Stimulated activated CD8-positive, alpha-beta memory T cell treated with anti-CD3 and anti-CD28 coated beads, Interleukin-12 subunit alpha, Interleukin-12 subunit beta, amount 100 ng/mL, for 4 hours (primary cell): ENCODE measurements around the gene NHLH1.

Experiments
- DNase-seq: peaks from one replicate; pipeline ENCODE4 v3.0.0-alpha.2; 2020; ENCODE audit warnings: low read depth

The NHLH1 gene

DNA sequence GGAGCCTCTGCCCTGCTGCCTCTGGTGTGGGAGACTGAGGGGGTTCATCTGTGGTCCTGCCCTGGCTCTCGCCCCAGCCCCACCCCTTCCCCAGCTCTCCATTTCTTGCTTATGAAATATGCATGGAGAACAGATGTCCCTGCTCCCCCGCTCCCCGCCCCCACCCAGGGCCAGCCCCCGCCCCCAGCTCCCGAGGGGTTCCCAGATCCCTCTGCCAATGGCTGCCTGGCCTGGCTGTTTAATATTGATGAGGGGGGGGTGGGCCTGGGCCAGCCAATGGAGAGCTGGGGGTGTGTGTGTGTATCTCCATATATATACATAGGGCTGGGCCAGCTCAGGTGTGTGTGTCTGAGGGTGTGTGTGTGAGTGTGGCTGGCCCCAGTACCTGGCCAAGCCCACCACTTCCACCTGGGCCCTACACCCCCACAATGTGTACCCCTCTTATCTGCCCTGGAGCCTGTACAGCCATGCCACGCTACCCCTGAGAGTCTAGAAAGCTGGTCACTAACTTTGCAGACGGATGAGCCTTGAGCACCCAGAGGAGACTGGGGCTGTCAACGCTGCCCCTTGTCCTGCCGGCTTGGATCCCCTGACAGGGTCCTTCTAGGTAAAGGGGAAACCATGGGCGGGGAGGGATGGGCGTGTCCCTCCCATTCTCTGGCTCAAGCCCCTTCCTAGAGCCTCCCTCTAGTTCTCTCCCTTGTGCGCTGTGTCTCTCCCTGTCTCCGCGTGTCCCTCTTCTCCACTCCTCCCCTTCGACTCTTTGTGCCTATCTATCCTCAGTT, at the start of gene NHLH1:
NHLH1 (plus strand) TSS at position 341 of the 785 bp plus-strand sequence. CDS start 3,661 bp downstream, outside the sequence.
- no peak for DNase-seq

GRCh38 chr1:160322831-160323230, 44.0 kb upstream of the NHLH1 start:
- DNase-seq, result no peak

DNA sequence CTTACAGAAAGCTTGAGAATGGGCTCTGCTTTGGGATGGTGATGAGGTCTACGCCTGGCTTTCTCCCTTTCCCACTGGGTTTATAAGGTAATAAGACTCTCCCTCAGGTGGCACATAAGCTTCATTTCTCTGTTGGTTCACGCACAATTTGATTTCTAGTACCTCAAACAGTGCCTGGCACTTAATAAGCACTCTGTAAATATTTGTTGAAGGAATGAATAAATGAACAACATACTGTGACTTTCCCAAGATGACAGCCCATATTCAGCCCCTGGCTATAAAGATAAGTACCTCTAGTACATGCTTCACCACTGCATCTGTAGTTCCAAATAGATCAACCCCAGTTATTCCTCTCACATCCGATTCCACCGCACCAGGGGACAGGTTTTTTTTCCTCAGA, 41.6 kb upstream of the NHLH1 start:
- no peak for DNase-seq

DNA sequence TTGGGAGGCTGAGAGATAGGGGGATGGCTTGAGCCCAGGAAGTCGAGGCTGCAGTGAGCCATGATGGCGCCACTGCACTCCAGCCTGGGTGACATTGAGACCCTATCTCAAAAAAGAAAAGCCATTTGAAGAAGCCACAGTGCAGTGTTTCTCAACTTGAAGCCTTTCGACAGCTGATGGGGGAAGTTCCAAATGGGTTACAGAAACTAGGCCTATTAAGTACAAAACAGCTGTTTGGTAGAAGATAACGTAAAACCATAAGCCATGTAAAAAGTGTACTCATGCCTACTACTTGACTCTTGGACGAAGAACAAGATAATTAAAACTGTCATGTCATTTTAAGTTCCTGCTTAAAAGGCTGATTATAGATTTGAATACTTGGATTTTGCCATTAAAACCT, 40.5 kb upstream of the NHLH1 start:
- no peak for DNase-seq

- no peak for DNase-seq
Observed at GRCh38 chr1:160328184-160328583, 38.7 kb upstream of the NHLH1 start.

DNA sequence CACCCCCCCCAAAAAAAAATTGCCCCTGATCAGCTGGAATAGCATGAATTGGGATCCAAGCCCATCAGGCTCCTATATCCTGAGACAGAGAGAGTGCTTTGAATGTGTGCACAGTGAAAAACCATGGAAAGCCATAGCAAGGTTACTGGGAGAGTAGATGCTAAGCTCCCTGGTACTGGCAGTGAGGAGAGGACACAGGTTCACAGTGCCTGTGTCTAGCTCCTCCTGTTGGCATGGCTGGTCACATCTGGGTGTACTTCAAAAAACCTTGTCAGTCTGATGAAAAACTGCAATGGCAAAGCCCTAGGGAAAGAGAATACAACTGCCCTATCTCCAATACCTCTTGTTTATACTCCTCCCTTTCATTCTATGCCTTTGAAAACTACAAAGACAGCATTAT, 36.8 kb upstream of the NHLH1 start:
- DNase-seq, result no peak

DNA sequence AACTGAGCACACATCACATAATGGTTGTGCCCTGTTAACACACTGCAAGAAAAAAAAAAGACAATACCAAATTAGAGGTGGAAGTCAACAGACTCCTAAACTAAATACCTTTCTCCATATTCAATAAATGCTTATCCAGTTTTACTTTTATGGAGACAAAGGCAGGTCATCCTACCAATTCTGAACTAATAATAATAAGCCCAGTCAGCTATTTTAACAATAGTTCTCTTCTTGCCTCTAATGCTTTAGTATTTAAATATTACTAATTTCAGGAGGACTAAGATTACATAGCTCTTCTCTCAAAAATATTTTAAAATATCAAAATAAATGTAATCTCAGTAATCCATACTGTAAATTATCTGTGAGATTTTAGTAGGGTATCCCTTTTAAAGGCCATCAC, 34.4 kb upstream of the NHLH1 start:
- no peak for DNase-seq

- no peak for DNase-seq
Observed at GRCh38 chr1:160338580-160338979, 28.3 kb upstream of the NHLH1 start.

- DNase-seq, result no peak
Observed at GRCh38 chr1:160340146-160340545, 26.7 kb upstream of the NHLH1 start.

DNA sequence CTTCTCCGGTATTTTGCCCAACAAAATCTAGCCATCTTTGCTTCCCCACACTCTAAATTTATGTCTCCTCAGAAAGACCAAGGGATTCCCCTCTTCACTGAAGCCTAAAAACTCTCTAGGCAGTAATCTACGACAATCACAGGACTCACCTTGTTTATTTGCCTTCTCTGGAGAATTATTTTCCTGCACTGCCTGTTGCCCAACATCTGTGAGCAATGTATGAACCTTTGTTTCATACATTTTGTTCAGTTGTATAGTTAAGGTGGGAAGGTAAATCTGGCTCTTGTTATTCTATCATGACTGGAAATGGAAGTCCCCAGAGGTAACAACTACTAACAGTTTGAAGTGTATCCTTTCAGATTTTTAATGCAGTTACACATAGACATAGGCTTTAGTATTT, 26.0 kb upstream of the NHLH1 start:
- no peak for DNase-seq

DNA sequence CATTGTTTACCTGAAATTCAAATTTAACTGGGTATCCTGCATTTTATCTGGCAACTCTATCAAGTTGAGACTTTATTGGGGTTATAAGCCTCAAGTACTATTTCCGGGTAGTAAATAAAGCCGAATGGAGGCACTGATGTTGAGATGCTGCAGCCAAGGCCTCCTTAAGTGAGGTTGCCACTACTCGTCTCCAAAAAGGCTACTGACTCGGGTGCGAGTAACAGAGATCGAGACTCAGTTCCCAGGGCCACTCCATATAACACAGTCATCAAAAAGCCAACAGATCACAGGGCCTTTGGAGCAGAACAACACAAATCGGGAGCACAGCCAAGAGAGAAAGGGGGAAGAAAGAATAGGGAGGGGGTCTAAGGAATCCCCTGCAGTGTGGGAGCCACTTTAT, 24.3 kb upstream of the NHLH1 start:
- no peak for DNase-seq

GRCh38 chr1:160342953-160343869, 23.7 kb upstream of the NHLH1 start, which contains the start of the genes COPA and NCSTN:
TSS of gene COPA (minus strand) at chr1:160343250. CDS start at chr1:160343170, 80 bp downstream.
TSS of gene NCSTN (plus strand) at chr1:160343383. CDS start at chr1:160343397, 14 bp downstream.
- DNase-seq, result peak; percentile 79

- no peak for DNase-seq
Observed at GRCh38 chr1:160344241-160344640, 22.6 kb upstream of the NHLH1 start.

- DNase-seq, result no peak
Observed at GRCh38 chr1:160344936-160345335, 21.9 kb upstream of the NHLH1 start.

DNA sequence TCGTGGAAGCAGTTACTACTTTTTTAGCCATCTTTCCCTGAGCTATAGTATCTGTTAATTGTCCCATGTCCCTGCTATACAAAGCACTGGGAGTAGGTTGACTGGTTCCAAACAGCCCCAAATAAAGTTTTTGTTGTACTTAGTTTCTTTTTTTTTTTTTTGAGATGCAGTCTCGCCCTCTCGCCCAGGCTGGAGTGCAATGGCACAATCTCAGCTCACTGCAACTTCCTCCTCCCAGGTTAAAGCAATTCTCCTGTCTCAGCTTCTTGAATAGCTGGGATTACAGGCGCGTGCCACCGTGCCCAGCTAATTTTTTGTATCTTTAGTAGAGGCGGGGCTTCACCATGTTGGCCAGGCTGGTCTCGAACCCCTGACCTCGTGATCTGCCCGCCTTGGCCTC, 20.4 kb upstream of the NHLH1 start:
- no peak for DNase-seq

DNA sequence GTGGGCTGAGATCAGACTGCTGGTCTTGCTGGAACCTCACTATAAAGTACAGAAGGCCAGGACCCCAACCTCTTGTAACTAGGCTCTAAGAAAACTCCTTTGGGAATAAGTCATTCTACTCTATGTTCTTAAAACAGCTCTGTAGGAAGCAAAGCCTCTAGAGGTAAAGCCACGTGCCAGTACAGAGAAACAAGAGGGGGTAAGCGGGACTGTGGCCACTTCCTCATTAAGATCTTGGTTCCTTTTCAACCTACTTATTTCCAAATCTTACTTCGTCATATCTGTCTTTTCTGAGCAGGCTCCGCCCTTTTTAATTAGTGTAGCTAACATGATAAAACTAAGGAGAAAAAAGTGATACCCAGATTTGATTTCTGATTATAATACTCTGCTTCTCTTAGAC, 19.9 kb upstream of the NHLH1 start:
- DNase-seq, result no peak

- no peak for DNase-seq
Observed at GRCh38 chr1:160351629-160352028, 15.2 kb upstream of the NHLH1 start.

DNA sequence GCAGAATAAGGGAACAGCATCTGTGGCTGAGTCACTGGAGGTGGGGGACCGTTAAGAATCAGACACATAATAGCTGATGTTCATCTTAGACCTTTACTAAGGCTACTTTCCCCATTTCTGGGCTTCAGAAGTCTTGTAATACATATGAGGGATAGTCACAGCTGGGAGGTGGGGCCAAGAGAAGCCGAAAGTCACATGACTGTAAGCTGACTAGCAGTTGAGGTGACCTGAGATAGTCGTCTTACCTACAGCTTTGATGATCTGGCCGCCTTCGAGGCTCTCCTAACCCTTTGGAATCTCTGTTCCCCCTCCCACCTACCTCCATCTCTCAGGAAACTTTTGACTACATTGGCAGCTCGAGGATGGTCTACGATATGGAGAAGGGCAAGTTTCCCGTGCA, 14.3 kb upstream of the NHLH1 start:
- DNase-seq, result no peak

GRCh38 chr1:160353223-160353622, 13.6 kb upstream of the NHLH1 start:
- no peak for DNase-seq

DNA sequence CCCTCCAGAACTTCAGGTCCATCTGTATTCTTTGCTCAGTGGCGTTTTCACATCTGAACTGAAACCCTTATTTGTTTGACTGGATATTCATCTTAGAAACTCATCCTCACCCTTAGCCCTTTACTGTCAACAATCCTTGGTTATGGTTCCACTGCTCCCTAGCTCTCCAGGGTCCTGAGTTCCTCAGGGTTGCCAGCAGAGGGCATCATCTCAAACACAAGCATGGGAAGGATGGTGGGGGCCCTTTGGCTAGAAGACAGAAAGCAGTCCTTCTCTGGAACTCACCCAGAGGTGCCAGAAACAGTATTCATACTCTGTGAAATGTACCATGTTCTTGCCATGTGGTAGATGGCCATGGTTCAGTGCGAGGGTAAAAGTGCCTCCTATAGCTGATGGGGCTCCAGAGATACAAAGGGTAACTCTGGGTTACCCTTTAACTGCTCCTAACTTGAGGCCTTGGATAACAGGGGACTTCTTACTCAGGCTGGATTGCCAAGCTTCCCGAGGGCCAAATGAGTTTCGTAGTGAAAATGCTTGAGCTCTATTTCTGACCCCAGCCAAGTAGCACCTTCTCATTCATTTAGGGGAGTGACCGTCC, 12.4 kb upstream of the NHLH1 start:
- DNase-seq, result no peak

- no peak for DNase-seq
Observed at GRCh38 chr1:160357286-160358002, 9.4 kb upstream of the NHLH1 start.

- no peak for DNase-seq
Observed at GRCh38 chr1:160358073-160358472, 8.8 kb upstream of the NHLH1 start.
